DND-41 (cell line): ENCODE data around the gene CAAP1.
"Not testable (repeated sequence)": the region's sequence is repeated elsewhere in the genome, so short reads cannot be mapped to it uniquely, and the experiment has no call there.

Experiments used
- CTCF ChIP-seq: IDR thresholded peaks from 2 replicates; pipeline ENCODE4 v1.5.1; 2012; ENCODE audit warnings: borderline replicate concordance, low read length, moderate library complexity, mild to moderate bottlenecking; ENCODE audit not compliant: poor library complexity, severe bottlenecking; ENCODE audit errors: extremely low read depth
- EZH2 ChIP-seq: IDR thresholded peaks from 3 replicates; pipeline ENCODE4 v1.6.1; 2012; ENCODE audit warnings: borderline replicate concordance, low read depth, mild to moderate bottlenecking, moderate library complexity, low read length, inconsistent platforms; ENCODE audit not compliant: severe bottlenecking

GRCh38 chr9:26875155-26875554 lies 17.4 kb downstream of the CAAP1 start:
- not testable (repeated sequence) for TF ChIP-seq CTCF, EZH2
